Vagina (tissue), 2 donors: Measurements from ENCODE around the gene EXOC6B.

ENCODE experiments used
- POLR2A ChIP-seq, 2 donors: fragments of 450-650 bp; IDR thresholded peaks; one replicate each; pipeline ENCODE4 v1.6.1; 2017; ENCODE audit warnings: antibody characterized with exemption in 2 of 2, mild to moderate bottlenecking in 2 of 2, moderate library complexity in 2 of 2
- POLR2AphosphoS5 ChIP-seq, 2 donors: sonication (generic); formaldehyde crosslinking; IDR thresholded peaks; one replicate each; pipeline ENCODE4 v1.9.0; 2017; ENCODE audit warnings: antibody characterized with exemption in 2 of 2, mild to moderate bottlenecking in 2 of 2, low read depth in 1 of 2; ENCODE audit not compliant: insufficient read depth in 1 of 2

DNA sequence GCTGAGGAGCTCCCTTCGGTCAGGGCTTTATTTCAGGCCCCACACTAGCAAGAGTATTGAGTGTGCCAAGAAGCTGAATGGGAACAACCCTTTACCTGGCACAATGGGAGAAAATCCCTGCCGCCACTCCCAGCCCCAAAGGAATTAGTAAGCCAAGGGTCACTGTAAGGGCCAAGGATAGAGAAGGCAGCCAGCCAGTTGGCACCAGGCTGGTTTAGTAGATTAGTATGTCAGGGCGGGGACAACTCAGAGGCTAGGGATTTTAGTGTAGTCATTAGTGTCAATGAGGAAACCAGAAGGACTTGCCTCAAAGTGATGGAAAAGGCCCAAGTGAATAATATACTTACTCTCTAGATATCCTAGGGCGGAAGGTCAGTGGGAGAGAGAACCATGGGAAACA, 643.3 kb downstream of the EXOC6B start:
- no peak for TF ChIP-seq POLR2A (IDR thresholded peaks at IDR 0.05)
- no peak for TF ChIP-seq POLR2AphosphoS5 (IDR thresholded peaks at IDR 0.05; ENCODE audit: insufficient read depth in 1 of 2, low read depth in 1 of 2)
